AG09309 (cell line): ENCODE measurements around the gene SNX4.

Experiments used
- DNase-seq: peaks from one replicate; pipeline ENCODE4 v3.0.0-alpha.2; 2010; ENCODE audit warnings: low read depth
- H3K4me3 ChIP-seq: 2 replicates; pipeline ENCODE4 v1.5.1; 2011; ENCODE audit warnings: mild to moderate bottlenecking, low read depth, low read length, moderate library complexity; ENCODE audit not compliant: control insufficient read depth
- CTCF ChIP-seq: IDR thresholded peaks from 2 replicates; pipeline ENCODE4 v1.5.1; 2011; ENCODE audit warnings: mild to moderate bottlenecking, low read depth, low read length, inconsistent platforms; ENCODE audit not compliant: insufficient read depth, control insufficient read depth; ENCODE audit errors: missing control alignments

SNX4 gene

GRCh38 chr3:125433091-125433534 is 86.9 kb downstream of the SNX4 start:
- no peak for DNase-seq
- TF ChIP-seq CTCF: no peak
- H3K4me3 ChIP-seq: no peak overlapping the region

- TF ChIP-seq CTCF: no peak
- H3K4me3 ChIP-seq: no peak overlapping the region
- no peak for DNase-seq
These were observed 87.9 kb downstream of the SNX4 start for GRCh38 chr3:125431912-125432790.

DNA sequence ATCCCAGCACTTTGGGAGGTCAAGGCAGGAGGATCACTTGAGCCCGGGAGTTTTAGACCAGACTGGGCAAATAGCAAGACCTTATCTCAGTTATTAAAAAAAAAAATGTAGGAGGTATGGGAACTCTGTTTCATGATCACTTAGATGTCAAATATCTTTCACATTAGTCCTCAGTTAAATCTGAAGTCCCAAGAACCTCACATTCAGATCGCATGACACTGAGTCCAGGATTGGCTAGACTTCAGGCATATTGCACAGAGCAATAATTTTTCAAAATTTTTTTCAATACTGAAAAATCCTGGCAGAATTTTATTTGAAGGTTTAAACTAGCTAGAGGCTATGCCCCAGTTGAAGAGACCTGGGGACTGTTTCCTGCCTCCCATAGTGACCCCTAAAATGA is 88.6 kb downstream of the SNX4 start:
- TF ChIP-seq CTCF: no peak
- DNase-seq: no peak

DNA sequence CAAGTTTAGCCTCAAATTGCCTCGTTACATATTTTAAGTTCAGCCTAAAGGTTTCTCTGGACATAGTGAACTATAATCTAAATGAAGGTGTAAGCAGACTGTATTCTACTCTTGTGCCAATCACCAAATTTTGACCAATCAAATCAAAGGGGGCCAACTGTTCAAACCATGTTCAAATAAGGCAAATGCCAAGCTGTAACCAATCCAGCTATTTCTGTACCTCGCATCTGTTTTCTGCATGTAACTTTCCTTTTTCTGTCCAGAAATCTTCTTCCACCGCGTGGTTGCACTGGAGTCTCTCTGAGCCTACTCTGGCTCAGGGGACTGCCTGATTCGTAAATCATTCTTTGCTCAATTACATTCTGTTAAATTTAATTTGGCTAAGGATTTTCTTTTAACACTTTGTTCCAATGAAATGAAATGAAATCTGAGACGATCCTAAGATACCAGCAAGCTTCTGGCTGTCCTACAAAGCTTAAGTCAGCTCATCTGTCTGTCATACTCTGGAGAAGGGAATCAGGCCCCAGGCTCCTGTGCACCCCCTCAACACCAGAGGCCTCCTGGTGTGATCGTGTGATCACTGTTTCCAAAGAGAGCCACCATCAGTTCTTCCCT is 91.7 kb downstream of the SNX4 start:
- H3K4me3 ChIP-seq: no peak overlapping the region
- TF ChIP-seq CTCF: no peak
- no peak for DNase-seq

More for the DNA sequence above, 88.6 kb downstream of the SNX4 start:
- H3K4me3 ChIP-seq: no peak overlapping the region

GRCh38 chr3:125418306-125418705 is 101.7 kb downstream of the SNX4 start:
- no peak for DNase-seq
- H3K4me3 ChIP-seq: no peak overlapping the region
- TF ChIP-seq CTCF: no peak

DNA sequence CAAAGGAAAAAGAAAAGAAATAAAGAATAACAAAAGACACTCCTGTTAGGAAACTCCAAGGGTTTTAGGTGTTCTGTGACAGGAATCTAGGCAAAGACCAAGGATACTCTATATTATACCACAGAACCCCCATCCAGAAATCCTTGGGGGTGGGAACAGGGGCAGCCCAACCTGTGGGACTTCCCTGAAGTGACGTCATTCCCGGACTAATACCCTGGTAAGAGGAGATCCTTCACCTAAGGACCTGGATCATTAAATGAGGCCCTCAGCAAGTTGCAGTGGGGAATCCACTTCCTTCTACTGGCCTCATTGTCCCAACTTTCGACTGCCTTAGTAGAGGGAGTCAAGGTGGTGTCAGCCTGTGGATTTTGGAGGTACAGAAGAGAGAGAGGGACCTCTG is 103.8 kb downstream of the SNX4 start:
- H3K4me3 ChIP-seq: no peak overlapping the region
- no peak for DNase-seq
- TF ChIP-seq CTCF: no peak
